Endothelial cell of umbilical vein (primary cell): ENCODE results near the gene HOMER1. TPM values are rescaled to one million over a fixed set of nuclear protein-coding genes. Genes with fewer than 3 reads are reported as not detected.

Experiments used
- BruUV-seq: library from RNA; stranded (reverse); fragments of 400-500 nt; replicated peaks from 2 replicates; lab custom pipeline; 2021; lab: Mats Ljungman, UMichigan
- CTCF ChIA-PET: fragments of 300-600, 350-600 bp; sonication (Branson Sonifier 250); formaldehyde crosslinking; loops from one replicate; lab custom pipeline; 2021; ENCODE audit warnings: antibody characterized with exemption, inconsistent platforms; lab: Charles Lee
- POLR2A ChIA-PET: fragments of 300-600, 350-600 bp; sonication (Branson Sonifier 250); formaldehyde crosslinking; loops from one replicate; lab custom pipeline; 2021; ENCODE audit warnings: antibody characterized with exemption, inconsistent platforms; lab: Charles Lee
- DNase-seq: peaks from one replicate; pipeline ENCODE4 v3.0.0-alpha.2; 2011; ENCODE audit warnings: low read depth, low spot score
- FAIRE-seq: peaks from 2 replicates; lab custom pipeline; 2011; peaks lifted over from hg19 to GRCh38; lab: Jason Lieb, UNC
- H2AFZ ChIP-seq: 2 replicates; pipeline ENCODE4 v1.6.0; 2012; ENCODE audit warnings: low read depth, low read length, control low read depth, inconsistent platforms
- H3K27ac ChIP-seq: 2 replicates; pipeline ENCODE4 v1.5.1; 2011; ENCODE audit warnings: low read depth, mild to moderate bottlenecking, control low read depth, low read length, moderate library complexity; ENCODE audit not compliant: insufficient read depth
- H3K27me3 ChIP-seq, 2 experiments: 2 replicates each; pipeline versions ENCODE4 v1.6.0 to v1.6.1; 2011; ENCODE audit warnings: low read length in 2 of 2, mixed read lengths in 1 of 2; ENCODE audit not compliant: control insufficient read depth in 2 of 2, insufficient read depth in 2 of 2
- H3K36me3 ChIP-seq, 2 experiments: 2 replicates in 1 of 2; 3 replicates in 1 of 2; pipeline ENCODE4 v1.5.1; 2011; ENCODE audit warnings: low read length in 2 of 2, mild to moderate bottlenecking in 1 of 2, moderate library complexity in 1 of 2; ENCODE audit not compliant: control insufficient read depth in 2 of 2, insufficient read depth in 2 of 2; ENCODE audit errors: extremely low read depth in 1 of 2
- H3K4me1 ChIP-seq: 3 replicates; pipeline ENCODE4 v1.5.1; 2011; ENCODE audit warnings: mild to moderate bottlenecking, low read length; ENCODE audit not compliant: control insufficient read depth, insufficient read depth; ENCODE audit errors: extremely low read depth
- H3K4me2 ChIP-seq: 2 replicates; pipeline ENCODE4 v1.6.1; 2011; ENCODE audit warnings: low read length, control low read depth, mixed read lengths; ENCODE audit not compliant: insufficient read depth
- H3K4me3 ChIP-seq, 3 experiments: fragments of 200-600 bp in 1 of 3; sonication (generic), shearing (Covaris generic) in 1 of 3; replicated peaks in 1 of 3; 2 replicates each; pipeline ENCODE4 v1.5.1; 2011 to 2016; ENCODE audit warnings: control low read depth in 3 of 3, low read length in 3 of 3, mild to moderate bottlenecking in 2 of 3, inconsistent platforms in 1 of 3, low read depth in 1 of 3, moderate library complexity in 1 of 3; ENCODE audit not compliant: insufficient read depth in 1 of 3
- H3K79me2 ChIP-seq: 2 replicates; pipeline ENCODE4 v1.6.0; 2012; ENCODE audit warnings: low read length, inconsistent platforms; ENCODE audit not compliant: control insufficient read depth, insufficient read depth
- H3K9ac ChIP-seq: replicated peaks from 2 replicates; pipeline ENCODE3; 2011; ENCODE audit warnings: low read length, control low read depth; ENCODE audit not compliant: insufficient read depth; ENCODE audit errors: extremely low read depth
- H3K9me1 ChIP-seq: replicated peaks from 3 replicates; pipeline ENCODE4 v1.6.0; 2011; ENCODE audit warnings: mild to moderate bottlenecking, low read length; ENCODE audit not compliant: control insufficient read depth, insufficient read depth; ENCODE audit errors: extremely low read depth
- H3K9me3 ChIP-seq: replicated peaks from 2 replicates; pipeline ENCODE4 v1.5.1; 2012; ENCODE audit warnings: low read length, inconsistent platforms; ENCODE audit not compliant: control insufficient read depth, insufficient read depth
- H4K20me1 ChIP-seq: replicated peaks from 2 replicates; pipeline ENCODE3; 2011; ENCODE audit warnings: mild to moderate bottlenecking, low read length; ENCODE audit not compliant: control insufficient read depth, insufficient read depth; ENCODE audit errors: extremely low read depth
- CTCF ChIP-seq, 2 donors: IDR thresholded peaks; 1 replicate in 1 of 2; 2 replicates in 1 of 2; pipeline ENCODE4 v1.5.1; 2011; ENCODE audit warnings: low read length in 2 of 2, mild to moderate bottlenecking in 2 of 2, moderate library complexity in 2 of 2, control low read depth in 1 of 2, inconsistent platforms in 1 of 2, low read depth in 1 of 2; ENCODE audit not compliant: insufficient read depth in 1 of 2; ENCODE audit errors: extremely low read depth in 1 of 2
- EZH2 ChIP-seq: IDR thresholded peaks from 2 replicates; pipeline ENCODE4 v1.6.1; 2012; ENCODE audit warnings: borderline replicate concordance, low read depth, mild to moderate bottlenecking, moderate library complexity, low read length, inconsistent platforms; ENCODE audit not compliant: severe bottlenecking
- FOS ChIP-seq: IDR thresholded peaks from 2 replicates; pipeline ENCODE4 v1.6.1; 2011; ENCODE audit warnings: mild to moderate bottlenecking, low read length, moderate library complexity, borderline replicate concordance; ENCODE audit not compliant: insufficient read depth
- GATA2 ChIP-seq: IDR thresholded peaks from 2 replicates; pipeline ENCODE4 v1.7.0; 2011; ENCODE audit warnings: low read depth, mild to moderate bottlenecking, moderate library complexity, mixed read lengths, low read length; ENCODE audit not compliant: insufficient read length, insufficient read depth
- JUN ChIP-seq: IDR thresholded peaks from 2 replicates; pipeline ENCODE4 v1.6.1; 2011; ENCODE audit warnings: borderline replicate concordance, low read depth; ENCODE audit not compliant: insufficient read length, insufficient read depth
- MYC ChIP-seq: IDR thresholded peaks from one replicate; pipeline ENCODE4 v1.6.1; 2011; ENCODE audit warnings: mild to moderate bottlenecking, low read depth, low read length
- POLR2A ChIP-seq: IDR thresholded peaks from 2 replicates; pipeline ENCODE4 v1.6.1; 2012; ENCODE audit warnings: low read depth, mild to moderate bottlenecking, control low read depth, low read length
- POLR2AphosphoS5 ChIP-seq: IDR thresholded peaks from 2 replicates; pipeline ENCODE4 v1.6.1; 2012; ENCODE audit warnings: low read depth, mild to moderate bottlenecking, control low read depth, low read length, moderate library complexity; ENCODE audit not compliant: insufficient read depth
- dilution Hi-C: fragments of 300-500 bp; cut with MboI; formaldehyde crosslinking; loops from one replicate; pipeline ENCODE4 v1.15.0; 2019; ENCODE audit warnings: low sequenced_read_pairs; ENCODE audit not compliant: extremely low pct_ligation_motif_present
- intact Hi-C: fragments of 100-400 bp; cut with micrococcal nuclease; formaldehyde crosslinking; loops from one replicate; pipeline ENCODE4 v1.10.0; 2022
- polyA plus RNA-seq, 4 experiments: library from polyadenylated mRNA; depleted of rRNA in 3 of 4; stranded (reverse) in 3 of 4; unstranded in 1 of 4; fragments of >200 nt; gene quantifications; 2 replicates each; pipeline versions ENCODE4 v1.2.1 to v1.2.3, GENCODE V29; 2011 to 2012; ENCODE audit warnings: missing spikeins in 1 of 4
- total RNA-seq: library from RNA; stranded (reverse); gene quantifications from 2 replicates; pipeline ENCODE4 v1.2.3, GENCODE V29; 2021
- TF ChIP-seq, protein P1 (sequence below): IDR thresholded peaks from 2 replicates; pipeline ENCODE4 v1.6.1; 2011; ENCODE audit not compliant: insufficient read depth, insufficient read length

The HOMER1 gene
- total and polyA plus RNA-seq, 2 donors (not counting 3 experiments of a cell fraction or from before 2014, with no cell fraction given): 0.57 to 3.9 TPM

GRCh38 chr5:79456400-79456799 is 57.5 kb downstream of the HOMER1 start:
- CTCF ChIA-PET: interaction anchor here (1.2 to 2.4 kb wide), 3 partner anchors 9 to 431 kb away, joined by 4 to 9 read pairs (median 4); no protein-coding TSS in a partner anchor
- DNase-seq (no peak), FAIRE-seq (no peak)
- Histone ChIP-seq H3K9me3 (no peaks in the 10 kb centered on the region), H3K27me3 (no peaks in the 10 kb centered on the region), H3K4me1 (no peaks in the 10 kb centered on the region), H3K4me2 (no peak overlapping the region), H3K9ac (no peak overlapping the region), H3K36me3 (no peaks in the 10 kb centered on the region), H3K4me3 (no peak overlapping the region), H3K79me2 (no peaks in the 10 kb centered on the region), H4K20me1 (no peaks in the 10 kb centered on the region), H3K9me1 (no peaks in the 10 kb centered on the region), H3K27ac (no peak overlapping the region), H2AFZ (no peak overlapping the region)
- intact Hi-C loops (no loop called here), dilution Hi-C loops (no loop called here)
- no TSS peak for BruUV-seq
- no peak for TF ChIP-seq FOS
- TF ChIP-seq, protein P1, sequence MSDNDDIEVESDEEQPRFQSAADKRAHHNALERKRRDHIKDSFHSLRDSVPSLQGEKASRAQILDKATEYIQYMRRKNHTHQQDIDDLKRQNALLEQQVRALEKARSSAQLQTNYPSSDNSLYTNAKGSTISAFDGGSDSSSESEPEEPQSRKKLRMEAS: no peak
- no peak for TF ChIP-seq CTCF (IDR thresholded peaks at IDR 0.05; ENCODE audit: extremely low read depth in 1 of 2, insufficient read depth in 1 of 2, low read depth in 1 of 2, low read length in 2 of 2)
- no peak for TF ChIP-seq MYC
- TF ChIP-seq JUN: no peak
- no peak for TF ChIP-seq EZH2
- TF ChIP-seq POLR2A: no peak
- TF ChIP-seq POLR2AphosphoS5: no peak
- no peak for TF ChIP-seq GATA2
- POLR2A ChIA-PET: no interaction called here
